Heart left ventricle (tissue), 13 donors: ENCODE results near the gene RUNX1.

Experiments
- CTCF ChIP-seq, 12 donors: fragments of 200-600 bp; sonication (generic) in 4 of 12; IDR thresholded peaks; one replicate each; pipeline versions ENCODE4 v1.5.0 to v1.8.0; 2018 to 2022; ENCODE audit warnings: antibody characterized with exemption in 12 of 12, mild to moderate bottlenecking in 5 of 12
- POLR2A ChIP-seq, 2 donors: fragments of 450-650 bp; IDR thresholded peaks; one replicate each; pipeline ENCODE4 v1.6.1; 2017; ENCODE audit warnings: antibody characterized with exemption in 2 of 2, mild to moderate bottlenecking in 2 of 2, moderate library complexity in 2 of 2
- donor health status: ischemic (EF 13 %, LVEDD 7.1; RV severe dilation, severe dysfunction).
- donor health status: DM: no; HTN: yes; CAD: no.
- donor health status: DM: no; HTN: no; CAD: no.
- donor health status: ischemic (EF 25% LVEDD 6.9; RV normal size, moderate dysfunction).
- donor health status: ischemic (EF 25% LVEDD 5.7; RV mildly dilated, moderate dysfunction).
- donor health status: ischemic (EF 35%, LVEDD 5.7; RV mildly dilated, moderate dysfunction).
- donor health status: nonischemic (EF 11% LVEDD 7.7; RV severe dilation, severe dysfunction).
- donor health status: DM: yes; HTN: yes; CAD: no.
- donor health status: PGD.
- donor health status: ischemic (EF 29% LVEDD 5.4; RV normal size, mild dysfunction).
- donor health status: nonischemic (EF 23%, LVEDD 6.1; RV moderate dilation, normal function).

- TF ChIP-seq CTCF (IDR thresholded peaks at IDR 0.05): no peak
- no peak for TF ChIP-seq POLR2A (IDR thresholded peaks at IDR 0.05)
These were observed 236.4 kb downstream of the RUNX1 start for GRCh38 chr21:34812504-34813265.
